Measurements from ENCODE around the gene NRXN3. TPM values are rescaled to one million over a fixed set of nuclear protein-coding genes. Genes with fewer than 3 reads are reported as not detected.

NRXN3 gene
- total and polyA plus RNA-seq, 2 experiments from 2014 or later, result 1.0 to 1.8 TPM

- no peak for DNase-seq (ENCODE audit: low spot score)
- no peak for TF ChIP-seq POLR2AphosphoS5 (IDR thresholded peaks at IDR 0.05; ENCODE audit: low read depth)
- TF ChIP-seq CREB1 (CRISPR knock-in tag; IDR thresholded peaks at IDR 0.05; ENCODE audit: low read depth), result no peak
- TF ChIP-seq STAT1 (IDR thresholded peaks at IDR 0.05; ENCODE audit: unreplicated experiment), result no peak
- no peak for TF ChIP-seq ETS1 (IDR thresholded peaks at IDR 0.05)
- no peaks in the 10 kb centered on the region for H3K9me2 ChIP-seq (ENCODE audit: insufficient read depth)
- Mint-ChIP-seq H3K27me3 (ENCODE audit: insufficient read depth, low read depth, poor library complexity) (no peaks in the 10 kb centered on the region), H3K27ac (no peak overlapping the region), H3K36me3 (ENCODE audit: low read depth) (no peaks in the 10 kb centered on the region), H3K4me1 (peaks cover 14% of the 10 kb centered on the region), H3K9me3 (no peaks in the 10 kb centered on the region), H3K4me3 (no peak overlapping the region)
- H2AFZ ChIP-seq, result no peak overlapping the region
- H3K27me3 ChIP-seq (ENCODE audit: insufficient read depth), result no peaks in the 10 kb centered on the region
- no peak overlapping the region for H3K4me3 ChIP-seq
- no peaks in the 10 kb centered on the region for H3K4me1 ChIP-seq (ENCODE audit: insufficient read depth)
- no peaks in the 10 kb centered on the region for H3F3A ChIP-seq (replicated peaks; ENCODE audit: low read depth)
- no peaks in the 10 kb centered on the region for H3K79me2 ChIP-seq (replicated peaks; ENCODE audit: insufficient read depth)
- no peaks in the 10 kb centered on the region for H3K36me3 ChIP-seq (ENCODE audit: insufficient read depth)
- no peak overlapping the region for H3K4me2 ChIP-seq
- no peak for ATAC-seq
- no peaks in the 10 kb centered on the region for H4K20me1 ChIP-seq (replicated peaks; ENCODE audit: insufficient read depth)
- H3K27ac ChIP-seq (ENCODE audit: low read depth), result no peak overlapping the region
Observed at GRCh38 chr14:79825046-79825521, 1654.9 kb downstream of the NRXN3 start.

- H3K36me3 ChIP-seq (ENCODE audit: insufficient read depth), result no peaks in the 10 kb centered on the region
- H3K4me3 ChIP-seq, result no peak overlapping the region
- H3K27me3 ChIP-seq (ENCODE audit: insufficient read depth), result no peaks in the 10 kb centered on the region
- ATAC-seq (no peak), DNase-seq (ENCODE audit: low spot score) (no peak)
- no peak overlapping the region for H2AFZ ChIP-seq
- H3K4me2 ChIP-seq, result no peak overlapping the region
- no peaks in the 10 kb centered on the region for H3F3A ChIP-seq (replicated peaks; ENCODE audit: low read depth)
- H3K4me3 Mint-ChIP-seq, result no peak overlapping the region
- no peaks in the 10 kb centered on the region for H3K9me2 ChIP-seq (ENCODE audit: insufficient read depth)
- no peaks in the 10 kb centered on the region for H3K79me2 ChIP-seq (replicated peaks; ENCODE audit: insufficient read depth)
- H3K36me3 Mint-ChIP-seq (ENCODE audit: low read depth), result no peaks in the 10 kb centered on the region
- no peaks in the 10 kb centered on the region for H3K9me3 Mint-ChIP-seq
- no peaks in the 10 kb centered on the region for H3K27me3 Mint-ChIP-seq (ENCODE audit: insufficient read depth, low read depth, poor library complexity)
- no peaks in the 10 kb centered on the region for H3K4me1 ChIP-seq (ENCODE audit: insufficient read depth)
- no peak overlapping the region for H3K27ac Mint-ChIP-seq
- no peaks in the 10 kb centered on the region for H4K20me1 ChIP-seq (replicated peaks; ENCODE audit: insufficient read depth)
- peaks cover 5% of the 10 kb centered on the region for H3K4me1 Mint-ChIP-seq
- no peak overlapping the region for H3K27ac ChIP-seq (ENCODE audit: low read depth)
- TF ChIP-seq ZNF114 (CRISPR knock-in tag; IDR thresholded peaks at IDR 0.05) (no peak), ZNF462 (CRISPR knock-in tag; IDR thresholded peaks at IDR 0.05) (no peak), EZH2 (IDR thresholded peaks at IDR 0.05; ENCODE audit: low read depth, unreplicated experiment) (no peak), REST (IDR thresholded peaks at IDR 0.05; ENCODE audit: unreplicated experiment) (no peak), CTCF (conservative IDR thresholded peaks at IDR 0.05; ENCODE audit: low read depth in 2 of 2) (no peak)
Observed at GRCh38 chr14:79826362-79826761, 1656.2 kb downstream of the NRXN3 start.

Data from GM23338 (cell line).